HEK293 (cell line): ENCODE data around the gene FTO.

Experiments
- ATF2 ChIP-seq: fragments of 450-650 bp; formaldehyde crosslinking; IDR thresholded peaks from 2 replicates; pipeline ENCODE4 v1.5.1; 2016; ENCODE audit warnings: missing biosample characterization, missing genetic modification characterization, low read depth
- MYNN ChIP-seq: fragments of 450-650 bp; formaldehyde crosslinking; IDR thresholded peaks from 2 replicates; pipeline ENCODE4 v1.5.1; 2016; ENCODE audit warnings: missing biosample characterization, missing genetic modification characterization, borderline replicate concordance
- REST ChIP-seq: fragments of 450-650 bp; formaldehyde crosslinking; IDR thresholded peaks from 2 replicates; pipeline ENCODE4 v1.5.1; 2016; ENCODE audit warnings: missing biosample characterization, missing genetic modification characterization
- WT1 ChIP-seq: fragments of 450-650 bp; formaldehyde crosslinking; IDR thresholded peaks from 2 replicates; pipeline ENCODE4 v1.5.1; 2016; ENCODE audit warnings: missing biosample characterization, missing genetic modification characterization
- ZBTB21 ChIP-seq: fragments of 450-650 bp; formaldehyde crosslinking; IDR thresholded peaks from 2 replicates; pipeline ENCODE4 v1.5.1; 2017; ENCODE audit warnings: missing biosample characterization, missing genetic modification characterization
- ZFHX2 ChIP-seq: fragments of 450-650 bp; formaldehyde crosslinking; conservative IDR thresholded peaks from 2 replicates; pipeline ENCODE4 v1.5.1; 2016; ENCODE audit warnings: missing biosample characterization, missing genetic modification characterization
- ZNF132 ChIP-seq: fragments of 450-650 bp; formaldehyde crosslinking; IDR thresholded peaks from 2 replicates; pipeline ENCODE4 v1.5.1; 2017; ENCODE audit warnings: missing biosample characterization, missing genetic modification characterization, borderline replicate concordance
- ZNF302 ChIP-seq: fragments of 450-650 bp; formaldehyde crosslinking; IDR thresholded peaks from 2 replicates; pipeline ENCODE4 v1.5.1; 2016; ENCODE audit warnings: missing biosample characterization, missing genetic modification characterization, low read depth
- ZNF707 ChIP-seq: fragments of 450-650 bp; formaldehyde crosslinking; IDR thresholded peaks from 2 replicates; pipeline ENCODE4 v1.5.1; 2016; ENCODE audit warnings: missing biosample characterization, missing genetic modification characterization
- ZNF776 ChIP-seq: fragments of 450-650 bp; formaldehyde crosslinking; IDR thresholded peaks from 2 replicates; pipeline ENCODE4 v1.5.0; 2017; ENCODE audit warnings: missing biosample characterization, missing genetic modification characterization, borderline replicate concordance
- ZNF777 ChIP-seq: fragments of 450-650 bp; formaldehyde crosslinking; IDR thresholded peaks from 2 replicates; pipeline ENCODE4 v1.5.1; 2017; ENCODE audit warnings: missing biosample characterization, missing genetic modification characterization, borderline replicate concordance
- TF ChIP-seq, protein P1 (sequence below): IDR thresholded peaks from 2 replicates; pipeline ENCODE4 v1.6.1; 2011; ENCODE audit warnings: mild to moderate bottlenecking, low read depth, low read length, borderline replicate concordance
- TF ChIP-seq, protein P2 (sequence below): fragments of 450-650 bp; formaldehyde crosslinking; IDR thresholded peaks from 2 replicates; pipeline ENCODE4 v1.5.1; 2016; ENCODE audit warnings: missing biosample characterization, missing genetic modification characterization
- TF ChIP-seq, protein P3 (sequence below): fragments of 450-650 bp; formaldehyde crosslinking; IDR thresholded peaks from 2 replicates; pipeline ENCODE4 v1.5.1; 2016; ENCODE audit warnings: missing biosample characterization, missing genetic modification characterization

- TF ChIP-seq, protein P1, sequence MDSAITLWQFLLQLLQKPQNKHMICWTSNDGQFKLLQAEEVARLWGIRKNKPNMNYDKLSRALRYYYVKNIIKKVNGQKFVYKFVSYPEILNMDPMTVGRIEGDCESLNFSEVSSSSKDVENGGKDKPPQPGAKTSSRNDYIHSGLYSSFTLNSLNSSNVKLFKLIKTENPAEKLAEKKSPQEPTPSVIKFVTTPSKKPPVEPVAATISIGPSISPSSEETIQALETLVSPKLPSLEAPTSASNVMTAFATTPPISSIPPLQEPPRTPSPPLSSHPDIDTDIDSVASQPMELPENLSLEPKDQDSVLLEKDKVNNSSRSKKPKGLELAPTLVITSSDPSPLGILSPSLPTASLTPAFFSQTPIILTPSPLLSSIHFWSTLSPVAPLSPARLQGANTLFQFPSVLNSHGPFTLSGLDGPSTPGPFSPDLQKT, result no peak
- TF ChIP-seq, protein P2, sequence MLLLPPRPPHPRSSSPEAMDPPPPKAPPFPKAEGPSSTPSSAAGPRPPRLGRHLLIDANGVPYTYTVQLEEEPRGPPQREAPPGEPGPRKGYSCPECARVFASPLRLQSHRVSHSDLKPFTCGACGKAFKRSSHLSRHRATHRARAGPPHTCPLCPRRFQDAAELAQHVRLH (tag by site-specific recombination), result no peak
- TF ChIP-seq ZNF707, result no peak
- TF ChIP-seq ZNF132 (tag by site-specific recombination), result no peak
- no peak for TF ChIP-seq ZNF777
- no peak for TF ChIP-seq ZNF776 (tag by site-specific recombination)
- no peak for TF ChIP-seq REST
- no peak for TF ChIP-seq WT1 (tag by site-specific recombination)
- TF ChIP-seq ZNF302, result no peak
- TF ChIP-seq MYNN, result no peak
- no peak for TF ChIP-seq ATF2 (tag by site-specific recombination)
- TF ChIP-seq, protein P3, sequence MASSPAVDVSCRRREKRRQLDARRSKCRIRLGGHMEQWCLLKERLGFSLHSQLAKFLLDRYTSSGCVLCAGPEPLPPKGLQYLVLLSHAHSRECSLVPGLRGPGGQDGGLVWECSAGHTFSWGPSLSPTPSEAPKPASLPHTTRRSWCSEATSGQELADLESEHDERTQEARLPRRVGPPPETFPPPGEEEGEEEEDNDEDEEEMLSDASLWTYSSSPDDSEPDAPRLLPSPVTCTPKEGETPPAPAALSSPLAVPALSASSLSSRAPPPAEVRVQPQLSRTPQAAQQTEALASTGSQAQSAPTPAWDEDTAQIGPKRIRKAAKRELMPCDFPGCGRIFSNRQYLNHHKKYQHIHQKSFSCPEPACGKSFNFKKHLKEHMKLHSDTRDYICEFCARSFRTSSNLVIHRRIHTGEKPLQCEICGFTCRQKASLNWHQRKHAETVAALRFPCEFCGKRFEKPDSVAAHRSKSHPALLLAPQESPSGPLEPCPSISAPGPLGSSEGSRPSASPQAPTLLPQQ (tag by site-specific recombination), result no peak
- TF ChIP-seq ZFHX2, result no peak
- no peak for TF ChIP-seq ZBTB21 (tag by site-specific recombination)
These were observed 196.7 kb downstream of the FTO start for GRCh38 chr16:53900667-53901066.
